Testis (tissue), 2 donors: ENCODE data around the gene DAB1.

Source experiments
- POLR2A ChIP-seq: fragments of 450-650 bp; IDR thresholded peaks from one replicate; pipeline ENCODE4 v1.6.1; 2017; ENCODE audit warnings: antibody characterized with exemption, mild to moderate bottlenecking, moderate library complexity
- TF ChIP-seq, protein P1 (sequence below), 3 experiments: fragments of 450-650 bp in 2 of 3; fragments of 200-600 bp in 1 of 3; sonication (generic) in 1 of 3; IDR thresholded peaks; one replicate each; pipeline ENCODE4 v1.5.1; 2016 to 2019; ENCODE audit warnings: antibody characterized with exemption in 3 of 3, mild to moderate bottlenecking in 2 of 3, moderate library complexity in 1 of 3

GRCh38 chr1:57348921-57349320 is 74.9 kb downstream of the DAB1 start:
- TF ChIP-seq, protein P1, sequence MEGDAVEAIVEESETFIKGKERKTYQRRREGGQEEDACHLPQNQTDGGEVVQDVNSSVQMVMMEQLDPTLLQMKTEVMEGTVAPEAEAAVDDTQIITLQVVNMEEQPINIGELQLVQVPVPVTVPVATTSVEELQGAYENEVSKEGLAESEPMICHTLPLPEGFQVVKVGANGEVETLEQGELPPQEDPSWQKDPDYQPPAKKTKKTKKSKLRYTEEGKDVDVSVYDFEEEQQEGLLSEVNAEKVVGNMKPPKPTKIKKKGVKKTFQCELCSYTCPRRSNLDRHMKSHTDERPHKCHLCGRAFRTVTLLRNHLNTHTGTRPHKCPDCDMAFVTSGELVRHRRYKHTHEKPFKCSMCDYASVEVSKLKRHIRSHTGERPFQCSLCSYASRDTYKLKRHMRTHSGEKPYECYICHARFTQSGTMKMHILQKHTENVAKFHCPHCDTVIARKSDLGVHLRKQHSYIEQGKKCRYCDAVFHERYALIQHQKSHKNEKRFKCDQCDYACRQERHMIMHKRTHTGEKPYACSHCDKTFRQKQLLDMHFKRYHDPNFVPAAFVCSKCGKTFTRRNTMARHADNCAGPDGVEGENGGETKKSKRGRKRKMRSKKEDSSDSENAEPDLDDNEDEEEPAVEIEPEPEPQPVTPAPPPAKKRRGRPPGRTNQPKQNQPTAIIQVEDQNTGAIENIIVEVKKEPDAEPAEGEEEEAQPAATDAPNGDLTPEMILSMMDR (IDR thresholded peaks at IDR 0.05) = no peak
- no peak for TF ChIP-seq POLR2A
